K562 (cell line): ENCODE results near the gene DGLUCY. TPM values are rescaled to one million over a fixed set of nuclear protein-coding genes. Genes with fewer than 3 reads are reported as not detected.

Experiments used
- ATAC-seq: fragments of 200-7000 bp; cut with Tn5 transposase; 3 replicates; pipeline ENCODE4 v1.9.1; 2020; ENCODE audit warnings: moderate library complexity
- BruUV-seq: library from RNA; stranded (reverse); fragments of 400-500 nt; replicated peaks from 2 replicates; lab custom pipeline; 2021; lab: Mats Ljungman, UMichigan
- CTCF ChIA-PET: fragments of 300-600 bp; formaldehyde crosslinking; extraction: SDS; loops from one replicate; lab custom pipeline; 2021; ENCODE audit warnings: low intra/inter-chr PET ratio; lab: Yijun Ruan, JAX
- POLR2A ChIA-PET: fragments of 300-600, 350-650 bp; sonication (Branson Sonifier 250); formaldehyde crosslinking; extraction: SDS; loops from one replicate; lab custom pipeline; 2021; ENCODE audit warnings: antibody characterized with exemption, inconsistent platforms; lab: Yijun Ruan, JAX
- DNase-seq, 4 experiments: peaks; one replicate each; pipeline versions ENCODE4 v3.0.0 to v3.0.0-alpha.2; 2011 to 2018; ENCODE audit warnings: low spot score in 3 of 4, mixed read lengths in 3 of 4; ENCODE audit errors: extremely low read depth in 1 of 4
- FAIRE-seq: peaks from 2 replicates; lab custom pipeline; 2011; peaks lifted over from hg19 to GRCh38; lab: Jason Lieb, UNC
- H2AFZ ChIP-seq: 2 replicates; pipeline ENCODE4 v1.6.0; 2011; ENCODE audit warnings: low read depth, low read length, control low read depth, inconsistent platforms
- H3K27ac ChIP-seq: fragments of 200-600 bp; 3 replicates; pipeline ENCODE4 v1.8.0; 2011; ENCODE audit warnings: low read depth, mild to moderate bottlenecking, control low read depth, inconsistent platforms, low read length, moderate library complexity, mixed read lengths; ENCODE audit errors: extremely low read depth
- H3K27me3 ChIP-seq, 2 experiments: fragments of 300-600 bp in 1 of 2; 2 replicates in 1 of 2; 3 replicates in 1 of 2; pipeline versions ENCODE4 v1.6.0 to v1.8.0; 2011; ENCODE audit warnings: inconsistent platforms in 2 of 2, low read length in 2 of 2, mild to moderate bottlenecking in 1 of 2, mixed read lengths in 1 of 2, moderate library complexity in 1 of 2; ENCODE audit not compliant: control insufficient read depth in 2 of 2, insufficient read depth in 2 of 2
- H3K36me3 ChIP-seq: fragments of 300-600 bp; 3 replicates; pipeline ENCODE4 v1.8.0; 2011; ENCODE audit warnings: mild to moderate bottlenecking, low read length, inconsistent platforms; ENCODE audit not compliant: control insufficient read depth, insufficient read depth
- H3K4me1 ChIP-seq, 2 experiments: fragments of 200-600 bp in 1 of 2; replicated peaks in 1 of 2; 2 replicates in 1 of 2; 3 replicates in 1 of 2; pipeline versions ENCODE4 v1.5.1 to v1.8.0; 2011; ENCODE audit warnings: inconsistent platforms in 2 of 2, low read length in 2 of 2, mild to moderate bottlenecking in 1 of 2, mixed read lengths in 1 of 2, moderate library complexity in 1 of 2; ENCODE audit not compliant: control insufficient read depth in 2 of 2, insufficient read depth in 2 of 2
- H3K4me2 ChIP-seq: 2 replicates; pipeline ENCODE4 v1.6.1; 2011; ENCODE audit warnings: low read length, control low read depth, inconsistent platforms, mixed read lengths; ENCODE audit not compliant: insufficient read depth
- H3K4me3 ChIP-seq: fragments of 200-600 bp; sonication (generic), shearing (Covaris generic); 2 replicates; pipeline ENCODE4 v1.5.1; 2016; ENCODE audit warnings: control low read depth, inconsistent platforms
- H3K79me2 ChIP-seq: fragments of 200-600 bp; 3 replicates; pipeline ENCODE4 v1.8.0; 2011; ENCODE audit warnings: low read length, inconsistent platforms; ENCODE audit not compliant: control insufficient read depth, insufficient read depth
- H3K9ac ChIP-seq, 2 experiments: 2 replicates each; pipeline versions ENCODE4 v1.6.0 to v1.6.1; 2011; ENCODE audit warnings: low read depth in 2 of 2, low read length in 2 of 2, control low read depth in 1 of 2, inconsistent platforms in 1 of 2, mild to moderate bottlenecking in 1 of 2, mixed read lengths in 1 of 2; ENCODE audit not compliant: insufficient read depth in 1 of 2
- H3K9me1 ChIP-seq: one replicate; pipeline ENCODE4 v1.6.0; 2011; ENCODE audit warnings: inconsistent platforms, mild to moderate bottlenecking, low read length, moderate library complexity; ENCODE audit not compliant: control insufficient read depth, insufficient read depth
- H3K9me3 ChIP-seq: replicated peaks from 2 replicates; pipeline ENCODE4 v1.5.1; 2011; ENCODE audit warnings: low read depth, low read length, inconsistent platforms; ENCODE audit not compliant: control insufficient read depth, insufficient read depth
- H4K20me1 ChIP-seq: replicated peaks from 2 replicates; pipeline ENCODE4 v1.6.1; 2011; ENCODE audit warnings: low read length, inconsistent platforms, mixed read lengths; ENCODE audit not compliant: control insufficient read depth, insufficient read depth
- CEBPG ChIP-seq, 3 experiments: fragments of 200-800 bp in 1 of 3; sonication (Bioruptor generic) in 1 of 3; sonication (generic) in 1 of 3; formaldehyde crosslinking in 1 of 3; IDR thresholded peaks in 2 of 3; conservative IDR thresholded peaks in 1 of 3; 2 replicates each; pipeline versions ENCODE4 v1.6.1 to v1.8.0; 2016 to 2022; ENCODE audit warnings: missing compliant biosample characterization in 2 of 3, missing genetic modification characterization in 2 of 3, mild to moderate bottlenecking in 1 of 3, missing genetic modification reagents in 1 of 3
- NFYB ChIP-seq: IDR thresholded peaks from 2 replicates; pipeline ENCODE4 v1.6.1; 2011; ENCODE audit warnings: mild to moderate bottlenecking, moderate library complexity; ENCODE audit not compliant: insufficient read length; ENCODE audit errors: extremely low read depth
- STAT5A ChIP-seq: IDR thresholded peaks from 2 replicates; pipeline ENCODE4 v1.6.1; 2012; ENCODE audit warnings: low read length, inconsistent platforms, borderline replicate concordance
- STAT6 ChIP-seq: sonication (generic); formaldehyde crosslinking; IDR thresholded peaks from 2 replicates; pipeline ENCODE4 v1.8.1; 2023; ENCODE audit warnings: mild to moderate bottlenecking, missing genetic modification reagents
- TAF15 ChIP-seq: fragments of 200-400 bp; formaldehyde crosslinking; IDR thresholded peaks from 2 replicates; pipeline ENCODE4 v1.6.1; 2017; ENCODE audit warnings: mild to moderate bottlenecking, low read depth, low read length, moderate library complexity
- ZBTB33 ChIP-seq: sonication (generic); formaldehyde crosslinking; IDR thresholded peaks from 2 replicates; pipeline ENCODE4 v1.8.1; 2023; ENCODE audit warnings: mild to moderate bottlenecking, missing genetic modification reagents
- ZMIZ1 ChIP-seq, 2 experiments: fragments of 150-350 bp in 1 of 2; IDR thresholded peaks; 2 replicates each; pipeline ENCODE4 v1.6.1; 2012 to 2016; ENCODE audit warnings: low read depth in 2 of 2, low read length in 2 of 2, mild to moderate bottlenecking in 1 of 2, moderate library complexity in 1 of 2
- WGBS: fragments of 100-300 bp; shearing (Covaris generic); methylation state at CpG from one replicate; pipeline ENCODE4 v1.1.6; 2016; ENCODE audit warnings: low coverage, mixed read lengths; ENCODE audit not compliant: insufficient coverage; ENCODE audit errors: missing lambda C conversion rate; 5-methylcytosine and 5-hydroxymethylcytosine counted together
- in situ Hi-C: fragments of 300-500 bp; cut with MboI; formaldehyde crosslinking; loops from 4 replicates; pipeline ENCODE4 v1.15.0; 2018; ENCODE audit warnings: inconsistent platforms, mixed read lengths
- intact Hi-C: fragments of 100-400 bp; cut with micrococcal nuclease; formaldehyde crosslinking; loops from 2 replicates; pipeline ENCODE4 v1.14.2; 2022
- polyA plus RNA-seq, 8 experiments: library from polyadenylated mRNA; depleted of rRNA in 4 of 8; stranded (reverse) in 5 of 8; unstranded in 3 of 8; fragments of >200 nt; fragmentation: Nextera tagmentation in 2 of 8; fragmentation: Illumina TruSeq in 1 of 8; extraction: Ambion mirVana in 2 of 8; extraction: Trizol in 1 of 8; gene quantifications; 2 replicates each; pipeline versions ENCODE4 v1.2.1 to v1.2.3, GENCODE V29; 2011 to 2014; ENCODE audit warnings: inconsistent platforms in 1 of 8, missing spikeins in 1 of 8
- total RNA-seq, 7 experiments: library from RNA; depleted of rRNA in 6 of 7; stranded (reverse); fragments of >200 nt in 6 of 7; fragmentation: Illumina TruSeq in 2 of 7; extraction: Trizol in 2 of 7; gene quantifications; 2 replicates each; pipeline versions ENCODE4 v1.2.1 to v1.2.3, GENCODE V29; 2011 to 2021; ENCODE audit warnings: low replicate concordance in 1 of 7

The DGLUCY gene
- total and polyA plus RNA-seq, 9 of the 15 experiments (the other 6 are each of a cell fraction or from before 2014, with no cell fraction given): 9.9 to 28.4 (median 21.0) TPM

- intact Hi-C loops: no loop called here
- ATAC-seq: no peak
Measured at GRCh38 chr14:91159182-91159581, 45.3 kb downstream of the DGLUCY start.

GRCh38 chr14:91159906-91160305 is 46.0 kb downstream of the DGLUCY start:
- Histone ChIP-seq H3K4me3 (no peak overlapping the region), H3K9me3 (no peaks in the 10 kb centered on the region), H3K9ac (no peak overlapping the region), H3K4me1 (peaks cover 1 to 4% of the 10 kb centered on the region in 2 experiments; a peak in 3 of 5 replicates), H3K79me2 (no peaks in the 10 kb centered on the region), H3K4me2 (no peak overlapping the region), H4K20me1 (no peaks in the 10 kb centered on the region), H3K27ac (no peak overlapping the region), H3K9me1 (no peaks in the 10 kb centered on the region), H3K36me3 (peaks cover 48% of the 10 kb centered on the region; the same call in 1 of the 3 replicates), H2AFZ (no peak overlapping the region), H3K27me3 (no peaks in the 10 kb centered on the region)
- CTCF ChIA-PET: interaction anchor here (0.6 kb wide), 1 partner anchor 176 kb away, joined by 3 read pairs; no protein-coding TSS in a partner anchor
- FAIRE-seq: no peak
- DNase-seq: no peak
- POLR2A ChIA-PET: no interaction called here
- in situ Hi-C loops: no loop called here
- 88% methylated on average over 4 of the region's 6 CpGs for WGBS
- intact Hi-C loops: no loop called here
- no TSS peak for BruUV-seq
- no peak for ATAC-seq
- TF ChIP-seq STAT6 (CRISPR knock-in tag): no peak
- no peak for TF ChIP-seq NFYB
- no peak for TF ChIP-seq ZMIZ1 (IDR thresholded peaks at IDR 0.05; ENCODE audit: low read depth in 2 of 2, low read length in 2 of 2)
- no peak for TF ChIP-seq ZBTB33 (CRISPR knock-in tag)
- TF ChIP-seq STAT5A: no peak

More at GRCh38 chr14:91159182-91159581, 45.3 kb downstream of the DGLUCY start:
- WGBS: 97% methylated on average over 5 of the region's 6 CpGs
- Histone ChIP-seq H4K20me1 (no peaks in the 10 kb centered on the region), H3K4me2 (no peak overlapping the region), H3K9ac (no peak overlapping the region), H3K9me3 (no peaks in the 10 kb centered on the region), H3K36me3 (peaks cover 42% of the 10 kb centered on the region; the same call in 1 of the 3 replicates), H3K9me1 (no peaks in the 10 kb centered on the region), H2AFZ (no peak overlapping the region), H3K27me3 (no peaks in the 10 kb centered on the region), H3K4me3 (no peak overlapping the region), H3K79me2 (no peaks in the 10 kb centered on the region), H3K27ac (no peak overlapping the region), H3K4me1 (peaks cover 6% of the 10 kb centered on the region in 2 experiments; a peak in 3 of 5 replicates)
- ChIA-PET POLR2A (no interaction called here), CTCF (no interaction called here)
- in situ Hi-C loops: no loop called here
- BruUV-seq: no TSS peak
- TF ChIP-seq TAF15 (no peak), CEBPG (CRISPR knock-in tag; IDR thresholded peaks at IDR 0.05) (no peak), CEBPG (tag; conservative IDR thresholded peaks at IDR 0.05 in 1 of 2, IDR thresholded peaks at IDR 0.05 in 1 of 2) (no peak)
- no peak for FAIRE-seq
- DNase-seq: no peak
